ENCODE data around the gene BABAM1.

Gene BABAM1

GRCh38 chr19:17325133-17325532 is 57.9 kb downstream of the BABAM1 start:
- no peak for TF ChIP-seq CTCF (IDR thresholded peaks at IDR 0.05)

DNA sequence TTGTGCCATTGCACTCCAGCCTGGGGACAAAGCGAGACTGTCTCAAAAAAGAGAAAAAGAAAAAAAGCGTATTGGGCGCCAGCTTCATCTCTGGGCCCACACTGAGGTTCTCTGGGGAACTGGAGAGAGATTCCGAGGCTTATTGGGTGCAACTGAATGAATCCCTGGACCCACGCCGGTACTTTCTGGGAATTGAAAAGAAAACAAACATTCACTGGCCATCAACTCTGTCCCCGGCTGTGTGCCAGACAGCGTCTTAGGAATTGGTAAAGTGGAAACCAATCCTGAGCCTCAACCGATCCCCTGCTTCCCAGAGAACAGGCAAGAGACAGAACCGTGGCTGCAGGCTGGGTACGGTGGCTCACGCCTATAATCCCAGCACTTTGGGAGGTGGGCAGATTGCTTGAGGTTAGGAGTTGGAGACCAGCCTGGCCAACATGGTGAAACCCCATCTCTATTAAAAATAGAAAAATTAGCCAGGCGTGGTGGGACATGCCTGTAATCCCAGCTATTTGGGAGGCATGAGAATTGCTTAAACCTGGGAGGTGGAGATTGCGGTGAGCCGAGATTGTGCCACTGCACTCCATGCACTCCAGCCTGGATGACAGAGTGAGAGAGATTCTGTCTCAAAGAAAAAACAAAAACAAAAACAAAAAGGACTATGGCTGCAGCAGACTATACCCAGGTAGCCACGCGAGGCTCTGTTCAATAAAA is 58.8 kb downstream of the BABAM1 start:
- H3K4me3 ChIP-seq = no peak overlapping the region
- no peak for DNase-seq (ENCODE audit: low spot score)
- TF ChIP-seq CTCF (IDR thresholded peaks at IDR 0.05) = no peak
- peak overlapping the region; percentile 39 to 54 for H3K27ac ChIP-seq

More at GRCh38 chr19:17325133-17325532, 57.9 kb downstream of the BABAM1 start:
- Histone ChIP-seq H3K4me3 (no peak overlapping the region), H3K27ac (peak overlapping the region in 1 of 2 donors; percentile 54)
- DNase-seq (ENCODE audit: low spot score) = no peak

DNA sequence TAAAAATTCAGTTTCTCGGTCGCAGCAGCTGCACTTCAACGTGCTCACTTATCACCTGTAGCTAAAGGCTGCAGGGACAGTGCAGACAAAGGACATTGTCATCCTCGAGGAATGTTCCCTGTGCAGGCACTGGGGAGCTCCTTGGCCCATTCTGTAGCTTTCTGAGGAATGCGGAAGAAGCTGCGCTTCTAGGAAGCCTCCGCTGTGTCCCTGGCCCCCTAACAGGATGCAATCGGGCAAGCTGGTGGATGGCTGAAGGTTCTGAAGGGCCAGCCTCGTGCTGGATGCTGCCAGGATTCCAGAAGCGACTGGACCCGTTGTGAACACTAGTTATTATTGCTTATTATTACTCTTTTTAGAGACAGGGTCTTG is 59.3 kb downstream of the BABAM1 start:
- H3K4me3 ChIP-seq = no peak overlapping the region
- H3K27ac ChIP-seq = peak overlapping the region in 1 of 2 donors; percentile 5
- TF ChIP-seq CTCF (IDR thresholded peaks at IDR 0.05) = no peak
- DNase-seq (ENCODE audit: low spot score) = no peak

GRCh38 chr19:17327068-17327653 is 59.9 kb downstream of the BABAM1 start:
- no peak for DNase-seq (ENCODE audit: low spot score)
- H3K4me3 ChIP-seq = no peak overlapping the region
- peak overlapping the region in 1 of 2 donors; percentile 5 for H3K27ac ChIP-seq
- TF ChIP-seq CTCF (IDR thresholded peaks at IDR 0.05) = no peak

DNA sequence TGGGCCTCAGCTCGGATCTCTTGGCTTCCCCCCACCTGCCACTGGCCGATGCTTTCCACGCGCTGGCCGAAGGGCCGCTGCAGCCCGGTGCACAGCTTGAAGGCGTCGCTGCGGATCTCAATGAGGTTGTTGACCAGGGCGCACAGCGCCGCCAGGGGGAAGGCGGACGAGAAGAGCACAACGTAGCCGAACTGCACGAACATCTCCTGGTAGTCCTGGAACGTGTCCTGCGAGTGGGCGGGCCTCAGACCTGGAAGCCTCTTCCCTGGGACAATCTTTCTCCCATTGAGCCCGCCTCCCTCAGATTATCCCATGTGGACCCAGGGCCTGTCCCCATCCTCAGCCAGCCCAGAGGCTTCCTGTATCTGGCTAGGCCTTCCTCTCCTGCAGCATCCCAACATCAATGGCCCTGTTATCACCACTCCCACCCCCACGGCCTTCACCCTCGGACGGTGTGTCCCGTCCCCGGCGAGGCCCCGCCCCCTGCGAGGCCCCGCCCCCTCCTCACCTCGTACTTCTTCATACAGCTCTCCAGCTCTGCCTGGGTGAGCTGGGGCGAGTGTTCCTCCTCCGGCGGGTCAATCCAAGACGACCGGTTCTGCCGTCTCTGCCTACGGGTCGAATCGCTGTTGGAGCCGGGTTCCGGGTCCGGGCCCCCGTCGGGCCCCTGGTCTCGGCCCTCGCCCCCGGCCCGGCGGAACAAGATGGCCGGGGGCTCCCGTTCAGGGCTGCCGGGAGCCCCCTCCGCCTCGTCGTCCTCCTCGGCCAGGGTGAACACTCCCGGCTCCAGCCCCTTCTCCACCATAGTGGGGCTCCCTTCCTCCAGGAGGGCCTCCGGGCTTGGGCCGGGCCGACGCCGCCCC is 60.6 kb downstream of the BABAM1 start:
- DNase-seq (ENCODE audit: low spot score) = no peak
- Histone ChIP-seq H3K27ac (peak overlapping the region in 1 of 2 donors; percentile 5), H3K4me3 (peak overlapping the region; percentile 32)
- no peak for TF ChIP-seq CTCF (IDR thresholded peaks at IDR 0.05)
